C4-2B (cell line): Measurements from ENCODE around the gene NPLOC4.

ENCODE experiments used
- CTCF ChIP-seq: fragments of 450-650 bp; conservative IDR thresholded peaks from 2 replicates; pipeline ENCODE4 v1.5.1; 2017; ENCODE audit warnings: mild to moderate bottlenecking
- ZFX ChIP-seq: fragments of 450-650 bp; IDR thresholded peaks from 2 replicates; pipeline ENCODE4 v1.6.1; 2017

- TF ChIP-seq CTCF (no peak), ZFX (no peak)
These were observed 78.8 kb downstream of the NPLOC4 start for GRCh38 chr17:81558115-81558468.
